ENCODE data around the gene SPATA3. TPM values are rescaled to one million over a fixed set of nuclear protein-coding genes. Genes with fewer than 3 reads are reported as not detected.
A peak's percentile ranks its signal among the peaks of the same experiment; 100 is the strongest.

The SPATA3 gene
- polyA plus RNA-seq, 2 of the 4 experiments (the other 2 are of a cell fraction): not detected

GRCh38 chr2:231047923-231048915 is 52.3 kb downstream of the SPATA3 start (continued):
- no peak for TF ChIP-seq EP300 (IDR thresholded peaks at IDR 0.05)
- TF ChIP-seq BHLHE40 (IDR thresholded peaks at IDR 0.05; ENCODE audit: low read depth, low read length): no peak
- no peak for TF ChIP-seq ELK1 (IDR thresholded peaks at IDR 0.05; ENCODE audit: low read depth, low read length)
- no peak for TF ChIP-seq RNF2 (IDR thresholded peaks at IDR 0.05; ENCODE audit: borderline replicate concordance, low read depth)
- TF ChIP-seq NR3C1 (IDR thresholded peaks at IDR 0.05): no peak

GRCh38 chr2:231049286-231050017 is 53.5 kb downstream of the SPATA3 start:
- Histone ChIP-seq H3K4me3 (no peak overlapping the region), H3K27ac (peak overlapping the region; percentile 71 to 82), H3K4me2 (peak overlapping the region; percentile 76), H3K9me3 (no peaks in the 10 kb centered on the region), H3K4me1 (peaks cover 37% of the 10 kb centered on the region)
- FAIRE-seq (no peak), DNase-seq (ENCODE audit: low read depth in 1 of 2, low spot score in 1 of 2) (no peak), ATAC-seq (no peak)
- POLR2A ChIA-PET: no interaction called here
- TF ChIP-seq CHD4 (IDR thresholded peaks at IDR 0.05; ENCODE audit: borderline replicate concordance): no peak
- TF ChIP-seq ZSCAN20 (CRISPR knock-in tag; IDR thresholded peaks at IDR 0.05): no peak
- no peak for TF ChIP-seq ESRRA (IDR thresholded peaks at IDR 0.05; ENCODE audit: borderline replicate concordance, low read length)
- no peak for TF ChIP-seq CEBPB (IDR thresholded peaks at IDR 0.05)
- TF ChIP-seq RFX5 (IDR thresholded peaks at IDR 0.05): no peak
- no peak for TF ChIP-seq EHF (CRISPR knock-in tag; IDR thresholded peaks at IDR 0.05)
- TF ChIP-seq HOXA7 (CRISPR knock-in tag; IDR thresholded peaks at IDR 0.05): no peak
- TF ChIP-seq NFE2L2 (conservative IDR thresholded peaks at IDR 0.05; ENCODE audit: low read length): no peak
- no peak for TF ChIP-seq ZC3H11A (IDR thresholded peaks at IDR 0.05)
- no peak for TF ChIP-seq JUNB (IDR thresholded peaks at IDR 0.05)
- TF ChIP-seq PHF8 (IDR thresholded peaks at IDR 0.05; ENCODE audit: borderline replicate concordance, low read depth): no peak
- no peak for TF ChIP-seq RAD21 (conservative IDR thresholded peaks at IDR 0.05 in 1 of 2, IDR thresholded peaks at IDR 0.05 in 1 of 2)
- CTCF ChIA-PET: interaction anchor here (1.3 to 1.9 kb wide), 3 partner anchors 13 to 225 kb away, joined by 3 to 5 read pairs (median 4); no protein-coding TSS in a partner anchor
- 83% methylated on average over 12 of the region's 12 CpGs for WGBS (ENCODE audit: missing lambda C conversion rate)

GRCh38 chr2:231050018-231050901 is 54.3 kb downstream of the SPATA3 start:
- Histone ChIP-seq H3K4me2 (peak overlapping the region; percentile 76), H3K4me3 (no peak overlapping the region), H3K27ac (peak overlapping the region; percentile 71 to 82), H3K4me1 (peaks cover 37% of the 10 kb centered on the region), H3K9me3 (no peaks in the 10 kb centered on the region)
- 27% methylated on average over 9 of the region's 9 CpGs for WGBS (ENCODE audit: missing lambda C conversion rate)
- peak in 1 of 2 experiments; percentile 63; a peak in 3 of 6 replicates for ATAC-seq
- no peak for FAIRE-seq
- no peak for TF ChIP-seq HEYL (CRISPR knock-in tag; IDR thresholded peaks at IDR 0.05)
- TF ChIP-seq HDAC2 (IDR thresholded peaks at IDR 0.05): no peak
- no peak for TF ChIP-seq TFCP2L1 (CRISPR knock-in tag; IDR thresholded peaks at IDR 0.05)
- no peak for TF ChIP-seq KDM5A (IDR thresholded peaks at IDR 0.05)
- TF ChIP-seq JUN (IDR thresholded peaks at IDR 0.05): no peak
- no peak for TF ChIP-seq RFX5 (IDR thresholded peaks at IDR 0.05)
- TF ChIP-seq MAFK (IDR thresholded peaks at IDR 0.05; ENCODE audit: partially characterized antibody): no peak
- TF ChIP-seq KDM1A (IDR thresholded peaks at IDR 0.05; ENCODE audit: low read depth): no peak
- TF ChIP-seq RNF2 (IDR thresholded peaks at IDR 0.05; ENCODE audit: borderline replicate concordance, low read depth): no peak
- no peak for TF ChIP-seq MAX (IDR thresholded peaks at IDR 0.05)
- TF ChIP-seq HMGXB4 (CRISPR knock-in tag; IDR thresholded peaks at IDR 0.05; ENCODE audit: borderline replicate concordance): no peak
- no peak for TF ChIP-seq ZSCAN20 (CRISPR knock-in tag; IDR thresholded peaks at IDR 0.05)
- TF ChIP-seq ZC3H11A (IDR thresholded peaks at IDR 0.05): no peak
- no peak for TF ChIP-seq MAZ (IDR thresholded peaks at IDR 0.05; ENCODE audit: borderline replicate concordance, low read depth, low read length)
- TF ChIP-seq SMC3 (IDR thresholded peaks at IDR 0.05): no peak
- DNase-seq (ENCODE audit: low read depth in 1 of 2, low spot score in 1 of 2): peak in 1 of 2 experiments; percentile 59
- POLR2A ChIA-PET: interaction anchor here (0.5 to 1.0 kb wide), 2 partner anchors 170 to 184 kb away, joined by 4 to 6 read pairs; no protein-coding TSS in a partner anchor
- CTCF ChIA-PET: interaction anchor here (0.9 to 3.7 kb wide), 8 partner anchors 7 to 226 kb away, joined by 3 to 36 read pairs (median 4); no protein-coding TSS in a partner anchor
